NCI-H2227 (cell line): Measurements from ENCODE around the gene NBPF8.
"Not testable (repeated sequence)": the region's sequence is repeated elsewhere in the genome, so short reads cannot be mapped to it uniquely, and the experiment has no call there.

Experiments used
- DNase-seq: peaks from one replicate; lab custom pipeline; 2025; ENCODE audit not compliant: unreplicated experiment; lab: John Stamatoyannopoulos, UW

The NBPF8 gene

DNA sequence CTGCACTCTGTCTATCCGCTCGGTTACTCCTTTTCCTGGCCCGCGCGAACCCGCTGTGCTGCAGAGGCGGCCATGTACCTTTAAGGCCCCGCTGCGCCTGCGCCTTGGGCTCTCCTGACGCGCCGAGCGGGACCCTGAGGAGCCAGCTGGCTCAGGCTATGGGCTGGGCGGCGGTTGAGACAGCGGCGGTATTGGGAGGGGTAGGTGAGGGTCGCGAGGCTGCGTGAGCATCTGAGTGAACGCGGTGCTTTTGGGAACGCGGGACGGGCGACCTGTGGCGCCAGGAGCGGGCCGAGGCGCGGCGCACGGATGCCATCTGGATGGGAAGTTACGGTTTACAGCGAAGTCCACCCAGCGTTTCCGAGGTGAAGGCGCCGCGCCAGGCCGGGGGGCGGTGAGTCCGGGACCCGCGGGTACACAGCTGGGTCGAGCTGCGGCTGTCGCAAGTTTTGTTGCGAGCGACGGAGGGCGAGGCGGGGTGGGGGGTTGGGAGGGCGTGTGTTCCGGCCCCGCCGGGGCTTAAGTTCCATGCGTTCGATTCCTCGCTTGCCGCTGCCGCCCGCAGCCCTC lies at the start of gene NBPF8:
TSS of gene NBPF8 (plus strand) at position 125 of the 570 bp plus-strand sequence. CDS start 21,488 bp downstream, outside the sequence.
- DNase-seq, result peak; percentile 64

GRCh38 chr1:120367709-120368108 lies 47.1 kb upstream of the NBPF8 start:
- not testable (repeated sequence) for DNase-seq

DNA sequence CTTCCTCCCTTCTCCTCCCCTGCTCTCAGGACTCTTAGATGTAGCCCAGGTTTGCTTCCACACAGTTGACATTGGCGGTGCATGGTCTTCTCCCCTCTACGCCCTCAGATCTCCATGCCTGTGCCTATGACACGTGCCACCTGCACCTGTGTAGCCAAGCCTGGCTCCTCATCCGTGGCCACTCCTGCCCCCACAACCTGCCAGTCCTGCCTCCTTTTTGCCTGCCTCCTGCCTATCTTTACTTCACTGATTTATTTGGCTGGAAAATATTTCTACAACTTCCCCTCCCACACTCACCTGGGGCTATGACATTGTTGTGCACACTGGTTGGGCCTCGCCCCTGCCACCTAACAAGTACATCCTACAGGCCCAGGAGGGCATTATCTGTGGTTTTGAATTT lies 28.2 kb upstream of the NBPF8 start:
- DNase-seq, result not testable (repeated sequence)

GRCh38 chr1:120388597-120389126 lies 26.2 kb upstream of the NBPF8 start:
- peak; percentile 45 for DNase-seq

DNA sequence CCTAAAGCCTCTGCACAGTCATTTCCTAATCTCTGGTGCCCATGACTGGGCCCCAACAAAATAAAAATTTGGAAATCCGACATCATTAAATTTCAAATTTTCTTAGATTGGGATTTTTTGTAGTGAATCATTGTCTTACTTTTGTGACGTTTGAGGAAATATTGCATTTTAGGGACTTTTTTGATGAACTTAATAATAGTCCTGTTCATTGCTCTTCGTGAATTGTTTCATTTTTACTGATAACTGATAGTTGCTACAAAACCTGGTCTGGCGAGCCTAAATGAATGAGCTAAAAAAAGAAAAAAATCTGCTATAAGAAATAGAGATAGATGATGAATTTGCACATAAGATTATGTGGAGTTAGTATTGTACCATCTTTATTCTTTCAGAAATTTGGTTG lies 23.5 kb upstream of the NBPF8 start:
- not testable (repeated sequence) for DNase-seq

GRCh38 chr1:120393316-120394232 lies 21.3 kb upstream of the NBPF8 start:
- DNase-seq, result not testable (repeated sequence)

DNA sequence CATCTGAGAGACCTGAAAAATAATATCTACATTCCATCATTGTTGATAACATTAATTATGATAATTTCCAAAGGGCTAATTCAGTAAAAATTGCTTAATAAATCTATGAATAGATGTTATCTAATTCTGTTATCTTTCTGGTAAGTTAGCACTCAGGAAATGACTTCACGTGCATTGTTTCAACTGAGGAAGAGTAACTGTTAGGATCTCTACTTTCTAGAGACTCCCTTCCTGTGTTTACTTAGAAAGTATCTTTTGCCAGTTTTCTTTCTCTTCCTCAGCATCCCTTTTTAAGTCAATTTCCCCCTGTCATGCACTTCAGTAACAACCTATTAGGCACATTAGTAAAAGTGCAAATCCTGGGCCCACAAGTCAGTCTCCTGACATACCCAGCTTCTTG lies 9.5 kb upstream of the NBPF8 start:
- DNase-seq, result not testable (repeated sequence)

GRCh38 chr1:120414451-120414850 lies 384 bp upstream of the NBPF8 start:
- not testable (repeated sequence) for DNase-seq

DNA sequence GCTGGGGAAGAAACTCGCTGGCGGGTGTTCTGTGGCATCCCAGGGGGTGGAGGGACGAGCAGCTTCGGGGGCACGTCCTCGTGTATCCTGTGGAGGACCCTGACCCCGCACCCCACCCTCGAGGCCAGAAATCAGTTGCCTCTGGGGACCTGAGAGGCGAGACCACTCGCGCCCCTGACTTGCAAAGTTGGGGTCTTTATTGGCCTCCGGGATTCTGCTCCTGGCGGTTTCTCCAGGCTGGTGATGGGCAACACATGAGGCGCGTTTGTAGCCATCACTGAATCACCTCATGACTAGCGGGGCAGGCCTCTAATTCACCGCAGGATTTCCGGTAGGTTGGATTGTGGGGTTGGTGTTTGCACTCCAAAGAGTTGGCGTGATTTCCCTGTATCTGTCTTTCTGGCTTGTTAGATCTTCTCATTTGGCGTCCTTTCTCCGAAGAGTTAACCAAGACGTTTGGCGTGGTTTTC lies 692 bp downstream of the NBPF8 start:
- DNase-seq, result not testable (repeated sequence)

DNA sequence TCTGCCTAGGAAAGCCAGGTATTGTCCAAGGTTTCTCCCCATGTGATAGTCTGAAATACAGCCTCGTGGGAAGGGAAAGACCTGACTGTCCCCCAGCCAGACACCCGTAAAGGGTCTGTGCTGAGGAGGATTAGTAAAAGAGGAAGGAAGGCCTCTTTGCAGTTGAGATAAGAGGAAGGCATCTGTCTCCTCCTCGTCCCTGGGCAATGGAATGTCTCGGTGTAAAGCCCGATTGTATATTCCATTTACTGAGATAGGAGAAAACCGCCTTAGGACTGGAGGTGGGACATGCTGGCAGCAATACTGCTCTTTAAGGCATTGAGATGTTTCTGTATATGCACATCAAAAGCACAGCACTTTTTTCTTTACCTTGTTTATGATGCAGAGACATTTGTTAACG lies 10.2 kb downstream of the NBPF8 start:
- not testable (repeated sequence) for DNase-seq

- not testable (repeated sequence) for DNase-seq
Measured at GRCh38 chr1:120431626-120432025, 16.8 kb downstream of the NBPF8 start.

DNA sequence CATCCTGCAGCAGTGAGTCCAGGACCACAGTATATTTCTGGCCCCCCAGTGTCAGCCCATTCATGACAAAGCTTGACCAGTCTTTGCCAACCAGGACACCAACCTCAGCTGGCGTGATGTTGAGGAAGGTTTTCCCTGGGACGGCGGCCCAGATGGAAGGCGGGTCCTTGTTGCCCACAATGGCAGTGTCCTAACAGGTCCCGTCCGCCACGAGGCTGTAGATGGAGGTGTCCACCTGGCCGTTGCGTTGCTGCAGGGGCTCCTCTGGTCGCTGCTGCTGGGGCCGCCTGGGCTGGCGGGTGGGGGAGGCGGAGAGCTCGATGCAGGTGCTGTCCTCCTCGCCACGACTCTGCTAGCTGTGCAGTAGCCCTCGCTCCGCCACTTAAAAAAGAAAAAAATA lies 19.0 kb downstream of the NBPF8 start:
- not testable (repeated sequence) for DNase-seq

- DNase-seq, result not testable (repeated sequence)
Measured at GRCh38 chr1:120449124-120449523, 34.3 kb downstream of the NBPF8 start.
